ENCODE data around the gene OR2V2.
A peak's percentile ranks its signal among the peaks of the same experiment; 100 is the strongest.

Gene OR2V2

DNA sequence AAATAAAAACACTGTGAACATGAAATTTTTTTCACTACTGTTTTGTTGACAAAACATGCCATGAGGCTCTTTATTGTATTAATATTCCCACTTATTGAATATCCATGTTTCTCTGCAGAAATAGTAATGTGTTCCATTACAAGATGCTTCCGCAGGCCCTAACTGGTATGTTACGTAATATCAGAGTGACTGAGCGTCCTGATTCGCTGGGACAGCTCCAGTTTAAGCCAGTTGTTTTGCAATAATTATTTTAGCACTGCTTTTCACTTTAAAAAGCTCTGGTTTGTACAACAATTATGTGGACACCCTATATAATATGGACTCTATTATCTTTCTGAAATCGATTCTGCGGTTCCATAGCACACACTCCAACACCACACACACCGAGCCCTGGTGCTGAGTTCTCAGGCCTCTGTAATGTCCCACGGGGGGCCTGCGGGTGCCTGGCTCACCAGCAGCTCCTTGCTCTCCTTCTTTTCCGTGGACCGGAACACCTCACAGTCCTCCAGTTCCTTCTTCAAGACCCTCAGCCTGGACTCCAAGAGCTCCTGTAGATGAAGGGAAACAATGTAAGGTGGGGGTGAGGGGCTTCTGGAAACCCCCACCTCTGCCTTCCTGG is 55.8 kb downstream of the OR2V2 start:
- peak overlapping the region; percentile 82; the same call in 1 of the 2 replicates for H3K4me3 ChIP-seq (ENCODE audit: low read depth, low read length)
- H3K27me3 ChIP-seq (ENCODE audit: insufficient read depth, low read length) = no peaks in the 10 kb centered on the region; the same call in 1 of the 2 replicates
- no peak overlapping the region for H3K27ac ChIP-seq (ENCODE audit: low read depth, low read length)
- no peaks in the 10 kb centered on the region for H3K36me3 ChIP-seq (ENCODE audit: insufficient read depth, low read length)
- no peak overlapping the region for H2AFZ ChIP-seq (ENCODE audit: low read length, unreplicated experiment)
- H3K79me2 ChIP-seq (ENCODE audit: control insufficient read depth, insufficient read depth, low read length, unreplicated experiment) = no peaks in the 10 kb centered on the region
- H3K4me1 ChIP-seq (ENCODE audit: control insufficient read depth, insufficient read depth, low read length, unreplicated experiment) = peaks cover 10% of the 10 kb centered on the region

DNA sequence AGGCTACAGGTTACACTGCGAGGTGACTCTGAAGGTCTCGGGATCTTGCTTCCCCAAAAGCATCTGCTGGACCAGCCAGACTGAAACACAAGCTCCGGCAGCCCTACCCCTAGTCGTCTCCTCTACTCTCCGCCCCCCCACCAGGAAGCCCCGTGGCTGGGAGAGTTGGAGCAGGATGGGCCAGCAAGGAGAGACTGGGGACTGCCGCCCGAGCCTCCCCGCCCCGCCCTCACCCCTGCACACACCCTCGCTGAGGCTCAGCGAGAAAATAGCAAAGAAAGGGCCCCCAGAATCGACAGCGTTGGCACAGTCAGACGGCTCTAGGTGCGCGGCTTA is 56.4 kb downstream of the OR2V2 start:
- no peaks in the 10 kb centered on the region; the same call in 1 of the 2 replicates for H3K27me3 ChIP-seq (ENCODE audit: insufficient read depth, low read length)
- H3K4me3 ChIP-seq (ENCODE audit: low read depth, low read length) = peak overlapping the region; percentile 82
- H3K36me3 ChIP-seq (ENCODE audit: insufficient read depth, low read length) = no peaks in the 10 kb centered on the region
- H3K4me1 ChIP-seq (ENCODE audit: control insufficient read depth, insufficient read depth, low read length, unreplicated experiment) = peaks cover 5% of the 10 kb centered on the region
- H2AFZ ChIP-seq (ENCODE audit: low read length, unreplicated experiment) = peak overlapping the region; percentile 10
- no peaks in the 10 kb centered on the region for H3K79me2 ChIP-seq (ENCODE audit: control insufficient read depth, insufficient read depth, low read length, unreplicated experiment)
- no peak overlapping the region for H3K27ac ChIP-seq (ENCODE audit: low read depth, low read length)

DNA sequence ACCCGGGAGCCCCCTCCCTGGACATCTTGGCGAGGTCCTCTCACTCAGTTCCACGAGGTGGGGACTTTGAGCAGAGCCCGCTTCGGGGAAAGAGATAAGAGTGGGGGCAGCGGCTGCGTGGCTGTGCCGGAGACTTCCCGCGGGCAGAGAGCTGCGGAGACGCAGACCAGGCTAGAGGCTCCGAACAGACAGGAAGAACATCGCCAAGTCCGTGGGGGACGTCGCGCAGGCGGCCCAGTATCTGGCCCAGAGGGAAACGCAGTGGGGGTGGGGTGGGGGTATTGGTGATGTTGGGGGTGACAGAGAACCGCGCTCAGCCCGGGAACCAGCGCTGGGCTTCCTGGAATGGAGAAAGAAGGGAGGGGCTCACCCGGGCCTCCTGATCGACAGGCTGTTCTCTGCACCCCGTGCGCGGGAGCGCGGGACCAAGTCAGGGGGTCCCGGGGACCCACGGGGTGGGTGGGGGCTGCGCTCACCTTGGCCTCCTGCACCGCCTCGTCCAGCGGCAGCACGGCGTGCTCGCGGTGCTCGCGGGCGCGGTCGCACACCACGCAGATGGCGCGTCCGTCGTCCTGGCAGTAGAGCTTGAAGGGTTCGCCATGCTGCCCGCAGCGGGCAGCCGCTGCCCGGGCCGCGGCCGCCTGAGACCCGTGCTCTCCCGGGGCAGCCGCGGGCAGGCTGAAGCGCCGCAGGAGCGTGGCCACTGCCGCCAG is 56.9 kb downstream of the OR2V2 start:
- H3K79me2 ChIP-seq (ENCODE audit: control insufficient read depth, insufficient read depth, low read length, unreplicated experiment) = no peaks in the 10 kb centered on the region
- H3K36me3 ChIP-seq (ENCODE audit: insufficient read depth, low read length) = no peaks in the 10 kb centered on the region
- H3K27me3 ChIP-seq (ENCODE audit: insufficient read depth, low read length) = no peaks in the 10 kb centered on the region; the same call in 1 of the 2 replicates
- peak overlapping the region; percentile 10 for H2AFZ ChIP-seq (ENCODE audit: low read length, unreplicated experiment)
- H3K4me1 ChIP-seq (ENCODE audit: control insufficient read depth, insufficient read depth, low read length, unreplicated experiment) = peaks cover 4% of the 10 kb centered on the region
- H3K4me3 ChIP-seq (ENCODE audit: low read depth, low read length) = peak overlapping the region; percentile 82
- no peak overlapping the region for H3K27ac ChIP-seq (ENCODE audit: low read depth, low read length)

DNA sequence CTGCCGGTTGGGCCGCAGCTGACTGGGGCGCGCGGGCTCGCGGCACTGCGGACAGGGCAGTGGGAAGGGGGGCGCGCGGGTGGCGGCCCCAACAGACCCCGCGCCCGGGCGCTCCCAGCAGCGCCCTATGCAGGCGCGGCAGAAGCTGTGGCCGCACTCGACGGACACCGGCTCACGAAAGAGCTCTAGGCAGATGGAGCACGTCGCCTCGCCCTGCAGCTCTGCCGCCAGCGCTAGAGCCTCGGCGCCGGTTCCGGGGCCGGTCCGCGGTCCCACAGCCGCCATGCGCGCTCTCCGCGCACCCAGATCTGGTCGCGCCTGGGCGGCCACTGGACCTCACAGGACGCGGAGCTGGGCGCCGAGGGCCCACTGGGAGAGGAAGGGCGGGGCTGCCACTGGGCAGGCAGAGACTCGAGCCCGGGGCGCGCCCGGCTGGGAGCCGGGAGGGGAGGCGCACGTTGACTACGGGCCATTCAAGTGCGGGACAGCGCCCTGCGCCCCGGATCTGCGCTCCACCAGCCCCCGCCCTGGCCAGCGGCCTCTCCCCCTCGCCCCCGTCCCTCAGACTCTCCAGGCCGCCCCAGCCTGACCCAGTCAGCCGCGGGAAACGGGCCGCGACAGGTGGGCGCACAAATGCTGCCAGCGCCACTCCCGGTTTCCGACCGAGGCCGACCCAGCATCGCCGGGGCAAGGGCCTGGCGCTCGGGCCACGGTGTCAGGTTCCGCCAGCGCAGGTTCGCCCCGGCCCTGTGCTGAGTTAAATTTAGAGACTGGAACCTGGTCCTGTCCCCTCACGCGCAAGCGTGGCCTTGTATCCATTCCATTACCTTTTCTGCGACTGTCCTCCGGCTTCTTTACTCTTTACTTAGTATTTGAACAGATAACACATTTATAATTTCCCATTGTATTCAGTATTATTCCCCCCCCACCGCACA is 57.7 kb downstream of the OR2V2 start, which contains the start of gene TRIM7:
TSS of gene TRIM7 (minus strand) at position 371 of the 935 bp plus-strand sequence. CDS start at position 285, 86 bp downstream.
- Histone ChIP-seq H3K27me3 (ENCODE audit: insufficient read depth, low read length) (no peaks in the 10 kb centered on the region; the same call in 1 of the 2 replicates), H3K27ac (ENCODE audit: low read depth, low read length) (no peak within 1 kb of the TSS), H3K4me3 (ENCODE audit: low read depth, low read length) (peak within 1 kb of the TSS; percentile 82), H3K4me1 (ENCODE audit: control insufficient read depth, insufficient read depth, low read length, unreplicated experiment) (peaks cover 4% of the 10 kb centered on the region), H3K79me2 (ENCODE audit: control insufficient read depth, insufficient read depth, low read length, unreplicated experiment) (no peaks in the 10 kb centered on the region), H2AFZ (ENCODE audit: low read length, unreplicated experiment) (peak within 1 kb of the TSS; percentile 36), H3K36me3 (ENCODE audit: insufficient read depth, low read length) (no peaks in the 10 kb centered on the region)

GRCh38 chr5:181205761-181206649 is 58.6 kb downstream of the OR2V2 start:
- no peak overlapping the region for H3K27ac ChIP-seq (ENCODE audit: low read depth, low read length)
- H3K79me2 ChIP-seq (ENCODE audit: control insufficient read depth, insufficient read depth, low read length, unreplicated experiment) = no peaks in the 10 kb centered on the region
- no peaks in the 10 kb centered on the region for H3K36me3 ChIP-seq (ENCODE audit: insufficient read depth, low read length)
- H3K4me1 ChIP-seq (ENCODE audit: control insufficient read depth, insufficient read depth, low read length, unreplicated experiment) = peaks cover 4% of the 10 kb centered on the region
- H2AFZ ChIP-seq (ENCODE audit: low read length, unreplicated experiment) = no peak overlapping the region
- no peaks in the 10 kb centered on the region; the same call in 1 of the 2 replicates for H3K27me3 ChIP-seq (ENCODE audit: insufficient read depth, low read length)
- peak overlapping the region; percentile 82 for H3K4me3 ChIP-seq (ENCODE audit: low read depth, low read length)

DNA sequence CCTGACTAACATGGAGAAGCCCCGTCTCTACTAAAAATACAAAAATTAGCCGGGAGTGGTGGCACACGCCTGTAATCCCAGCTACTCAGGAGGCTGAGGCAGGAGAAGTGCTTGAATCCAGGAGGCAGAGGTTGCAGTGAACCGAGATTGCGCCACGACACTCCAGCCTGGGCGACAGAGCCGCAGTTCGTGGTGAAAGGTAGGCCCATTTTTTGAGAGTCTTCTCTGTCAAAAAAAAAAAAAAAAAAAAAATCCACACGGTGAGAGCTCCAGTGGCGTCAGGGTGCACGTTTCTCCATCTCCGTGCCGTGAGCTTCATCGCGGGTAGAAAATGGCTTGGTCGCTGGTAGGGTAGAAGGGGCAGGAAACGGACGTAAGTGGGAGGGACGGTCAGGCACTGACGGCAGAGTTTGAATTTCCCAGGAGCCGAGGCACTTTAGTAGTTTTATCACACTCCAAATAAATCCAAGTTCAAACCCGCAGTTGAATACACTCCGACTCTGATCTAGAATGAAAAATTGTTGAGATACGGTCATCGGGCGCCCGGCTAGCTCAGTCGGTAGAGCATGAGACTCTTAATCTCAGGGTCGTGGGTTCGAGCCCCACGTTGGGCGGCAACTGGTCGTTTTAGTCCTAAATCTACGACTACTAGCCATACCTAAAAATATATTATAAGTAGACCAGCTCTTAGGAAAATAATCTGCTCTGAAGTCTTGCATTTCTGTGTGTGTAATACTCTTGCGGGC is 60.0 kb downstream of the OR2V2 start:
- Histone ChIP-seq H3K27ac (ENCODE audit: low read depth, low read length) (peak overlapping the region; percentile 83), H3K4me1 (ENCODE audit: control insufficient read depth, insufficient read depth, low read length, unreplicated experiment) (peaks cover 4% of the 10 kb centered on the region), H3K27me3 (ENCODE audit: insufficient read depth, low read length) (no peaks in the 10 kb centered on the region; the same call in 1 of the 2 replicates), H3K4me3 (ENCODE audit: low read depth, low read length) (peak overlapping the region; percentile 82), H3K79me2 (ENCODE audit: control insufficient read depth, insufficient read depth, low read length, unreplicated experiment) (no peaks in the 10 kb centered on the region), H3K36me3 (ENCODE audit: insufficient read depth, low read length) (no peaks in the 10 kb centered on the region), H2AFZ (ENCODE audit: low read length, unreplicated experiment) (peak overlapping the region; percentile 66)

DNA sequence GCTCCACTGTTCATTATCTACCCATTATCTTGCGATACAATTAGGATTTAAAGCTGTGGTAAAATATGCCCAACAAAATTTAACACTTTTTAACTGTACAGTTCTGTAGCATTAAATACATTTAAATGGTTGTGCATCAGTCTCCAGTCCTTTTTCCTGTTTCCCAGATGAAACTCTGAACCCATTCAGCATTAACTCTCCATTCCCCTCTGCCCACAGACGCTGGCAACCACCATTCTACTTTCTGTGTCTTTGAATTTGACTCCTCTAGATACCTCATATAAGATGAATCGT is 60.5 kb downstream of the OR2V2 start:
- Histone ChIP-seq H3K27ac (ENCODE audit: low read depth, low read length) (no peak overlapping the region), H3K4me3 (ENCODE audit: low read depth, low read length) (peak overlapping the region; percentile 82; the same call in 1 of the 2 replicates)

More for the DNA sequence above, 60.5 kb downstream of the OR2V2 start:
- Histone ChIP-seq H3K27me3 (ENCODE audit: insufficient read depth, low read length) (no peaks in the 10 kb centered on the region; the same call in 1 of the 2 replicates), H3K36me3 (ENCODE audit: insufficient read depth, low read length) (no peaks in the 10 kb centered on the region), H3K4me1 (ENCODE audit: control insufficient read depth, insufficient read depth, low read length, unreplicated experiment) (peaks cover 4% of the 10 kb centered on the region), H3K79me2 (ENCODE audit: control insufficient read depth, insufficient read depth, low read length, unreplicated experiment) (no peaks in the 10 kb centered on the region), H2AFZ (ENCODE audit: low read length, unreplicated experiment) (no peak overlapping the region)
